Uterus (tissue), 4 donors: Measurements from ENCODE around the gene DDX31. TPM values are rescaled to one million over a fixed set of nuclear protein-coding genes. Genes with fewer than 3 reads are reported as not detected.

Experiments
- DNase-seq, 2 donors: peaks; one replicate each; pipeline ENCODE4 v3.0.0-alpha.2; 2019 to 2020
- H3K27ac ChIP-seq, 2 donors: fragments of 200-600 bp; sonication (generic); 1 replicate in 1 of 2; 2 replicates in 1 of 2; pipeline ENCODE4 v1.5.1; 2016 to 2018
- H3K27me3 ChIP-seq, 2 donors: fragments of 200-600 bp; sonication (generic); one replicate each; pipeline ENCODE4 v1.5.1; 2018 to 2019; ENCODE audit warnings: control low read depth in 1 of 2
- H3K36me3 ChIP-seq, 2 donors: fragments of 200-600 bp; sonication (generic); one replicate each; pipeline ENCODE4 v1.5.1; 2019; ENCODE audit warnings: control low read depth in 1 of 2
- H3K4me1 ChIP-seq, 2 donors: fragments of 200-600 bp; sonication (generic); one replicate each; pipeline ENCODE4 v1.5.1; 2018 to 2019; ENCODE audit warnings: control low read depth in 1 of 2
- H3K4me3 ChIP-seq, 2 donors: fragments of 200-600 bp; sonication (generic); 1 replicate in 1 of 2; 2 replicates in 1 of 2; pipeline ENCODE4 v1.5.1; 2018 to 2019; ENCODE audit warnings: mild to moderate bottlenecking in 1 of 2
- H3K9me3 ChIP-seq, 2 donors: fragments of 200-600 bp; sonication (generic); one replicate each; pipeline ENCODE4 v1.5.1; 2019; ENCODE audit warnings: control low read depth in 1 of 2
- CTCF ChIP-seq, 4 experiments: fragments of 200-600 bp in 2 of 4; fragments of 450-650 bp in 2 of 4; sonication (generic) in 2 of 4; IDR thresholded peaks; one replicate each; pipeline ENCODE4 v1.5.1; 2016 to 2019; ENCODE audit warnings: antibody characterized with exemption in 4 of 4, mild to moderate bottlenecking in 2 of 4, moderate library complexity in 1 of 4
- POLR2A ChIP-seq, 2 donors: fragments of 450-650 bp; IDR thresholded peaks; one replicate each; pipeline ENCODE4 v1.6.1; 2016; ENCODE audit warnings: antibody characterized with exemption in 2 of 2, mild to moderate bottlenecking in 1 of 2, moderate library complexity in 1 of 2
- intact Hi-C: fragments of 100-400 bp; cut with DNase I; formaldehyde crosslinking; loops from one replicate; pipeline ENCODE4 v1.15.1; 2023; ENCODE audit warnings: low total_unique reads
- total RNA-seq, 4 donors: library from RNA; depleted of rRNA in 3 of 4; stranded (reverse); fragments of >200 nt in 3 of 4; gene quantifications; one replicate each; pipeline versions ENCODE4 v1.1.0 to v1.2.4, GENCODE V29; 2014 to 2023
- donor health status: DM: yes; HTN: yes; CAD: no.

The DDX31 gene
- total RNA-seq, 4 donors from 2014 or later = 5.9 to 17.7 (median 10.5) TPM

GRCh38 chr9:132637801-132638200, 32.0 kb downstream of the DDX31 start:
- Histone ChIP-seq H3K9me3 (no peaks in the 10 kb centered on the region), H3K36me3 (no peaks in the 10 kb centered on the region), H3K27ac (no peak overlapping the region), H3K4me3 (no peak overlapping the region), H3K27me3 (no peaks in the 10 kb centered on the region), H3K4me1 (no peaks in the 10 kb centered on the region)
- TF ChIP-seq CTCF (IDR thresholded peaks at IDR 0.05) (no peak), POLR2A (IDR thresholded peaks at IDR 0.05) (no peak)
- DNase-seq = no peak
- intact Hi-C loops = no loop called here

- no peak overlapping the region for H3K4me3 ChIP-seq
- TF ChIP-seq POLR2A (IDR thresholded peaks at IDR 0.05) (no peak), CTCF (IDR thresholded peaks at IDR 0.05) (no peak)
- DNase-seq = no peak
- no peaks in the 10 kb centered on the region for H3K4me1 ChIP-seq
- intact Hi-C loops = no loop called here
- no peaks in the 10 kb centered on the region for H3K27me3 ChIP-seq
- H3K27ac ChIP-seq = no peak overlapping the region
- no peaks in the 10 kb centered on the region for H3K9me3 ChIP-seq
- no peaks in the 10 kb centered on the region for H3K36me3 ChIP-seq
Observed at GRCh38 chr9:132637351-132637750, 32.4 kb downstream of the DDX31 start.

GRCh38 chr9:132634327-132634726, 35.5 kb downstream of the DDX31 start:
- Histone ChIP-seq H3K9me3 (no peaks in the 10 kb centered on the region), H3K36me3 (no peaks in the 10 kb centered on the region), H3K27ac (no peak overlapping the region), H3K4me1 (no peaks in the 10 kb centered on the region), H3K4me3 (no peak overlapping the region), H3K27me3 (no peaks in the 10 kb centered on the region)
- DNase-seq = no peak
- intact Hi-C loops = no loop called here
- TF ChIP-seq POLR2A (IDR thresholded peaks at IDR 0.05) (no peak), CTCF (IDR thresholded peaks at IDR 0.05) (no peak)

GRCh38 chr9:132632413-132633129, 37.2 kb downstream of the DDX31 start:
- H3K27me3 ChIP-seq = no peaks in the 10 kb centered on the region
- TF ChIP-seq POLR2A (IDR thresholded peaks at IDR 0.05) = no peak
- no peak for TF ChIP-seq CTCF (IDR thresholded peaks at IDR 0.05)
- no peaks in the 10 kb centered on the region for H3K4me1 ChIP-seq
- no peak overlapping the region for H3K27ac ChIP-seq
- no peaks in the 10 kb centered on the region for H3K9me3 ChIP-seq
- no peak for DNase-seq
- H3K36me3 ChIP-seq = no peaks in the 10 kb centered on the region
- no peak overlapping the region for H3K4me3 ChIP-seq
- intact Hi-C loops = no loop called here

GRCh38 chr9:132631685-132632084, 38.1 kb downstream of the DDX31 start:
- TF ChIP-seq POLR2A (IDR thresholded peaks at IDR 0.05) = no peak
- TF ChIP-seq CTCF (IDR thresholded peaks at IDR 0.05) = no peak
- no peaks in the 10 kb centered on the region for H3K27me3 ChIP-seq
- intact Hi-C loops = no loop called here
- no peak overlapping the region for H3K27ac ChIP-seq
- no peaks in the 10 kb centered on the region for H3K36me3 ChIP-seq
- no peaks in the 10 kb centered on the region for H3K9me3 ChIP-seq
- no peak for DNase-seq
- no peak overlapping the region for H3K4me3 ChIP-seq
- H3K4me1 ChIP-seq = no peaks in the 10 kb centered on the region
